GM18498 (cell line): ENCODE measurements around the gene C10orf143.

Experiments used
- ATAC-seq: cut with Tn5 transposase; IDR thresholded peaks from one replicate; pipeline ENCODE4 v1.9.1; 2021; ENCODE audit warnings: mild to moderate bottlenecking, moderate library complexity; ENCODE audit not compliant: unreplicated experiment

C10orf143 gene

DNA sequence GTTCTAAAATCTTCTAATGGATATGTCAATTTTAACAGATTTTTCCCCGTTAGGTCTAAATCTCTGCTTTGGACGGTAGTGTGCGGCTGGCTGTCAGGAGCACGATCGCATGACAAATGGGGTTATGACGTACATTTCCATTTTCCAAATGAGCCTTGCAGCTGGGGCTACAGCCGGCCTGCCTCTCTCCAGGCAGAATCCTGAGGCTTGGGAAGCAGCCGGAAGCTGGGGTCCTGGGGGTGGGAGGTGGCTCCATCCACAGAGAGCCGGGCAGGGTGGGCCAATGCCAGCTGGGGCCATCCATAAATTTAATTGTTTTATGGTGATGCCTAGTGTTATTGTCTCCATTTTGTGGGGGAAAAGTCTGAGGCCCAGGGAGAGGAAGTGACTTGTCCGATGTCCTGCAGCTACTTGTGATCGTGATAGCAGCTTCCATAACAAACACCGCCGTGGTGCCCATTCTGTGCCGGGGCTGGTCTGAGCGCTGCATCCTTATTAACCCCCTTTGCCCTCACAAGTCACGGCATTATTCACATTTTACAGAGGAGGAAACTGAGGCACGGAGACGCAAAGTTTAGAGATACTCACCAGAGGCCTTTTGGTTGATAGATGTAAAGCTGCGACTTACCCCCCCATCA lies 93.5 kb downstream of the C10orf143 start:
- ATAC-seq: no peak

DNA sequence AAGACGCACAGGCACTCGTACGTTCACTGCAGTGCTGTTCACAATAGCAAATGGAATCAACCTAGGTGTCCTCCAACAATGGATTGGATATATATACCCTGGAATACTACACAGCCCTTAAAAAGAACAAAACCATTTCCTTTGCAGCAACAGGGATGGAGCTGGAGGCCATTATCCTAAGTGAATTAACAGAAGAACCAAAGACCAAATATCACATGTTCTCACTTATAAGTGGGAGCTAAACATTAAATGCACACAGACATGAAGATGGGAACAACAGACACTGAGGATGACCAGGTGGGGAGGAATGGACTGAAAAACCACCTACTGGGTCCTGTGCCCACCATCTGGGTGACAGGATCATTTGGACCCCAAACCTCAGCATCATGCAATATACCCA lies 94.5 kb downstream of the C10orf143 start:
- ATAC-seq: no peak

DNA sequence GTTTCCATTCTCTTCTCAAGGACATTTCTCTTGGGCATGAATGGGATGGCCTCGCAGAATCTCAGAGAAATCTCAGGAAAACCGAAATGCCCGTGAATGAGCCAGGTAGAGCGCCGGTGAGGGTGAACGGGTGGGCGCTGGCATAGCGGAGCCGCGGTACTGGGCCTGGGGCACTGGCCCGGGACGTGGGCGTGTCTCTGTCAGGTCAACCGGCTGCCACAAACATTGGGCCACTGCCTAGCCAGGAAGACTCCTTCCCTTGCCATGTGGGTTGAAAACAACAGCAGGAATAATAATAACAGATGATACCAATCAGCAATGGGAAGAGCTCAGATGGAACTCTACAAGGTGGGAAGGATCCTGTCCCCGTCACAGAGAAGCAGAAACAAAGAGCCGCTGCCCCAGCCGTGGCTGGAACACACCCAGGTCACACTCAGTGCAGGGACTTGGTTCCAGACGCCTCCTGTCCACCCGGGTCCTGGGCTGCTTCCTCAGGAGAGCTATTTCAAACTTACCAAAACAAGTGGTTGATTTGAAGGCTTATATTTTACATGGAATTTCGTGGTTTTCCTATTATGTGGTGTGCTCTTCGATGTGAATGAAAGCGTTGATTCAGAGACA lies 95.4 kb downstream of the C10orf143 start:
- ATAC-seq: no peak

DNA sequence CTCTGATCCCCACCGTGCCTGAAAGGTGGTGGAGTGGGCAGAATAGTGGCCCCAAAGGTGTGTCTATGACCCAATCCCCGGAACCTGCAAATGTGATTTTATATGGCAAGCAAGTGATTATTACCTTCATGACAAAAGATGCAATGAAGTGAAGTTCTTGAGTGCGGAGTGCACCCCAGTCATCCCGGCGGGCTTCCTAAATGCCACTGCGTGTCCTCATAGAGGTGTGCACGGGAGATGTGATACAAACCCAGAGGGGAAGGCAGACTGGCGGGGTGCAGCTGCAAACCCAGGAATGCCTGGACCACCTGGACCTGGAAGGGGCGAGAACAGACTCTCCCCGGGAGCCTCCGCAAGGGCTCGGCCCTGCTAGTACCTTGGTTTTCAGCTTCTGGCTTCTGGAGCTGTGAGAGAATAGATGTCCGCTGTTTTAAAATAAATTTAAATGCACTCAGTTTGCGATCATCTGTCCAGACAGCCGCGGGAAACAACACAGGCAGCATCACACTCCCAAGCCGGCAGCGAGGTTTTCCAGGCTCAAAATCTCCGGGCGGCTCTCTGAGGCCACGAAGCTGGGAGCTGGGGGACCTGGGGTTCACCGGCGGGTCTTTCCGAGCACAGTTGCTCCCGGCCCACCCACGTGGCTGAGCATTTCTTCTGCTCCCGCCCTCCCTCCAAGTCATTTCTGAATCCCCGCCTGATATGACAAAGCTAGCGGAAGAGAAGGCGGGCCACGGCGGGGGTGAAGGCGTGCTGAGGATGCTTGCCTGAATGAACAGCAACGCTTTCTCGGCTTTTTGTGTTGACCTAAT lies 96.2 kb downstream of the C10orf143 start:
- no peak for ATAC-seq
